ENCODE data around the gene ST6GALNAC4. TPM values are rescaled to one million over a fixed set of nuclear protein-coding genes. Genes with fewer than 3 reads are reported as not detected.

ST6GALNAC4 gene
- total and polyA plus RNA-seq, 9 of the 15 experiments (the other 6 are each of a cell fraction or from before 2014, with no cell fraction given): 2.6 to 43.1 (median 15.4) TPM

- TF ChIP-seq ETV6 (IDR thresholded peaks at IDR 0.05; ENCODE audit: borderline replicate concordance in 1 of 2, low read depth in 2 of 2, low read length in 1 of 2): no peak
- TF ChIP-seq ETV6 (CRISPR knock-in tag; IDR thresholded peaks at IDR 0.05; ENCODE audit: borderline replicate concordance): no peak
- no peak for TF ChIP-seq ZNF253 (CRISPR knock-in tag; conservative IDR thresholded peaks at IDR 0.05)
- TF ChIP-seq SPI1 (IDR thresholded peaks at IDR 0.05; ENCODE audit: borderline replicate concordance, low read depth, low read length): peak; percentile 47; the same call in 1 of the 2 replicates
- peak; percentile 74; the same call in 1 of the 2 replicates for TF ChIP-seq ZBTB7A (IDR thresholded peaks at IDR 0.05; ENCODE audit: borderline replicate concordance, control insufficient read depth, low read depth, low read length)
- TF ChIP-seq RNF2 (IDR thresholded peaks at IDR 0.05): peak; percentile 54; the same call in 1 of the 2 replicates
- peak; percentile 31; the same call in 1 of the 2 replicates for TF ChIP-seq CREM (IDR thresholded peaks at IDR 0.05; ENCODE audit: low read depth)
- TF ChIP-seq POU5F1 (IDR thresholded peaks at IDR 0.05; ENCODE audit: borderline replicate concordance, low read depth, low read length, partially characterized antibody): no peak
- no peak for TF ChIP-seq ZNF655 (CRISPR knock-in tag; IDR thresholded peaks at IDR 0.05)
- TF ChIP-seq NR2C1 (IDR thresholded peaks at IDR 0.05): peak; percentile 60
- peak; percentile 69 for TF ChIP-seq NR2C1 (tag; IDR thresholded peaks at IDR 0.05)
- TF ChIP-seq ZSCAN32 (CRISPR knock-in tag; IDR thresholded peaks at IDR 0.05): no peak
- no peak for TF ChIP-seq HDAC6 (IDR thresholded peaks at IDR 0.05; ENCODE audit: low read depth, low read length)
- TF ChIP-seq SMAD3 (CRISPR knock-in tag; conservative IDR thresholded peaks at IDR 0.05): no peak
- peak; percentile 34 for TF ChIP-seq NFYB (IDR thresholded peaks at IDR 0.05; ENCODE audit: extremely low read depth, insufficient read length)
- 0 out of 2 replicates have a peak, but pooled peaks have one; percentile 17 for TF ChIP-seq GABPA (tag; conservative IDR thresholded peaks at IDR 0.05; ENCODE audit: low read depth)
- no peak for TF ChIP-seq FOXP1 (CRISPR knock-in tag; IDR thresholded peaks at IDR 0.05)
- TF ChIP-seq THRB (CRISPR knock-in tag; conservative IDR thresholded peaks at IDR 0.05): no peak
- TF ChIP-seq RNF219 (CRISPR knock-in tag; IDR thresholded peaks at IDR 0.05): no peak
- TF ChIP-seq ZNF639 (CRISPR knock-in tag; conservative IDR thresholded peaks at IDR 0.05 in 1 of 2, IDR thresholded peaks at IDR 0.05 in 1 of 2): peak in 1 of 2 experiments; percentile 30; a peak in 1 of 4 replicates
- no peak for TF ChIP-seq SMAD2 (IDR thresholded peaks at IDR 0.05; ENCODE audit: low read depth, low read length)
- TF ChIP-seq FOXK2 (conservative IDR thresholded peaks at IDR 0.05 in 1 of 2, IDR thresholded peaks at IDR 0.05 in 1 of 2; ENCODE audit: low read depth in 2 of 2): 0 out of 4 replicates have a peak, but pooled peaks of 1 of the 2 experiments have one; percentile 25
- no peak for TF ChIP-seq NFATC3 (IDR thresholded peaks at IDR 0.05)
Observed at GRCh38 chr9:127897193-127897692, 19.6 kb downstream of the ST6GALNAC4 start (continued).
